ENCODE measurements around the gene MRPL40. TPM values are rescaled to one million over a fixed set of nuclear protein-coding genes. Genes with fewer than 3 reads are reported as not detected.

Gene MRPL40
- total RNA-seq, 2 donors from 2014 or later: 27.1 to 27.2 TPM

DNA sequence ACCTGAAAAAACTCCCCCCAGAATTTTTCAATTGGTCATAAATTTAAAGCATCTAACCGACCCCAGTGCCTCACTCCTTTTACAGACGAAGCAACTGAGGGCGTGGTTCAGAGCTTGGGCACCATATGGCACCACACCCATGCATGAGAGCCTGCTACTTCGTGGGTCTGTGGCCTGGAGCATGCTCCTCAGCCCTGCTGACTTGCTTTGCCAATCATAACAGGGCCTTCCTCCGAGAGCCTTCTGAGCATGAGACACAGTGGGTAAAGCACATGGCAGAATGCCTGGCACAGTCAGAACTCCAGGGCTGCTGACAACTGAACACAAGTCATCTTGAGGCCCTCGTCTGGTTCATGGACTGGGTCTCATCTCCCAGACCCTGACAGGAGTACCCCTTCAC lies 34.1 kb upstream of the MRPL40 start:
- Mint-ChIP-seq H3K27me3 (ENCODE audit: low read depth) (no peaks in the 10 kb centered on the region), H3K36me3 (ENCODE audit: insufficient read depth in 2 of 2) (peaks cover 3 to 16% of the 10 kb centered on the region in 2 donors), H3K9me3 (no peaks in the 10 kb centered on the region), H3K4me1 (ENCODE audit: low read depth) (peaks cover 5% of the 10 kb centered on the region), H3K27ac (no peak overlapping the region), H3K4me3 (no peak overlapping the region)
- DNase-seq (no peak), ATAC-seq (replicated peaks in 1 of 2) (no peak)

DNA sequence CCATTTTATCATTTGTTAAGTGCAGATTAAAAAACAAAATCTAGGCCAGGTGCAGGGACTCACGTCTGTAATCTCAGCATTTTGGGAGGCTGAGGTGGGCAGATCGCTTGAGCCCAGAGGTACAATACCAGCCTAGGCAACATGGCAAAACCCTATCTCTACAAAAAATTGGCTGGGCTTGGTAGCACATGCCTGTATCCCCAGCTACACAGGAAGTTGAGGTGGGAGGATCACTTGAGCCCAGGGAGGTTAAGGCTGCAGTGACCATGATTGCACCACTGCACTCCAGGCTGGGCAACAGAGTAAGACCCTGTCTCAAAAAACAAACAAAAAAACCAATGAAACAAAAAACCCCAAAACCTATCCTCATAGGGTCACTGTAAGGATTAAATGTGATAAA lies 33.7 kb upstream of the MRPL40 start:
- H3K36me3 Mint-ChIP-seq (ENCODE audit: insufficient read depth in 2 of 2): peaks cover 3 to 16% of the 10 kb centered on the region in 2 donors
- peaks cover 5% of the 10 kb centered on the region for H3K4me1 Mint-ChIP-seq (ENCODE audit: low read depth)
- no peak overlapping the region for H3K27ac Mint-ChIP-seq
- no peak overlapping the region for H3K4me3 Mint-ChIP-seq
- DNase-seq (no peak), ATAC-seq (replicated peaks in 1 of 2) (no peak)
- H3K9me3 Mint-ChIP-seq: no peaks in the 10 kb centered on the region
- no peaks in the 10 kb centered on the region for H3K27me3 Mint-ChIP-seq (ENCODE audit: low read depth)

DNA sequence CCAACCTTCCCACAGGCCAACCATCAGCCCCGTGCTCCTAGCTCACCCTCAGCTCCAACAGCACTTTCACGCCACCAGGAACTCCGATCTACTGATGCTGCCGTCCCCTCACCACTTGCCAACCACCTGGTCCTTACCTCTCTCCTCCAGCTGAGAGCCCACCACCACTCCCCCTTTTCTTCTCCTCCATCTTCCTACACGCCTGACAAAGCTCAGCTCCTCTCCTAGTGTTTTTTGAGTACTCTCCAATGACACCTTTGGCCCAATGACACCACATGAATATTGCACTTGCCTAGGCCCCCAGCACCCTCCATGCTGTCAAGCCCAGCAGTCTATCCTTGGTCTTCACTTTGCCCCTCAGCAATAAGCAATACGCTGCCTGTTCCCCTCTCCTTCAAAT lies 31.5 kb upstream of the MRPL40 start:
- Mint-ChIP-seq H3K27ac (no peak overlapping the region), H3K27me3 (ENCODE audit: low read depth) (no peaks in the 10 kb centered on the region), H3K36me3 (ENCODE audit: insufficient read depth in 2 of 2) (peaks cover 10 to 14% of the 10 kb centered on the region in 2 donors), H3K4me1 (ENCODE audit: low read depth) (peaks cover 5% of the 10 kb centered on the region), H3K4me3 (no peak overlapping the region), H3K9me3 (no peaks in the 10 kb centered on the region)
- ATAC-seq (replicated peaks in 1 of 2): no peak
- DNase-seq: no peak

DNA sequence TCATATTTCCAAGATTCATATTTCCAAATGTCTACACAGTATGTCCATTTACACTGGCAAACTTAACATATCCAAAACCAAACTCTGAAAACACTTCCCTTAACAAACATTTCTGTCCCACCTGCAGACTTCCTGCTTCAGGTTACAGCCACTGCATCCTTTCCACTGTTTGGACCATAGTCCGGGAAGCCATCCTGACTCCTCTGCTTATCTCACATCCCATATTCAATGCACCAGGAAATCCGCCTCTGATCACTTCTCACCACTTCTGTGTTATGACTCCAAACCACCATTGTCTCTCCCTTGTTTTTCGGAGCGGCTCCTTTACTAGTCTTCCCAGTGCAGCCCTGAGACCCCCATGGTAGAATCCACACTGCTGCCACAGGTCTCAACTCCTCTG lies 30.9 kb upstream of the MRPL40 start:
- Mint-ChIP-seq H3K36me3 (ENCODE audit: insufficient read depth in 2 of 2) (peaks cover 10 to 14% of the 10 kb centered on the region in 2 donors), H3K27me3 (ENCODE audit: low read depth) (no peaks in the 10 kb centered on the region), H3K4me3 (no peak overlapping the region), H3K27ac (no peak overlapping the region), H3K4me1 (ENCODE audit: low read depth) (peaks cover 5% of the 10 kb centered on the region), H3K9me3 (no peaks in the 10 kb centered on the region)
- ATAC-seq (replicated peaks in 1 of 2) (no peak), DNase-seq (no peak)

DNA sequence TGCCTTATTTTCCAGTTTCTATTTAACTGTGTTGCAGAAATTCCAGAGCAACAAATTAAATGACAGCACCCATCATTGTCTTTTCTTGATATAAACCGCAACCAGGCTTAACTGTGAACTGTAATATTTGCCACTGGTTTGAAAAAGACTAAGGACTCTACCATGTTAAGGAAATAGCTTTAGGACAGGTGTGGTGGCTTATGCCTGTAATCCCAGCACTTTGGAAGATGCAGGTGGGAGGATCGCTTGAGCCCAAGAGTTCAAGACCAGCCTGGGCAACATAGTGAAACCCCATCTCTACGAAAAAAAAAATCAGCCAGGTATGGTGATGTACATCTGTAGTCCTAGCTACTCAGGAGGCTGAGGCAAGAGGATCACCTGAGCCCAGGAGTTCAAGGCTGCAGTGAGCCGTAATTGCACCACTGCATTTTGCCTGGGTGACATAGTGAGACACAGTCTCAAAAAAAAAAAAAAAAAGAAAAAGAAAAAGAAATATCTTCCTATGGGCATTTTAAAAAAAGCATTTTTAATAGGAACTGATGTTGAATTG lies 29.6 kb upstream of the MRPL40 start:
- Mint-ChIP-seq H3K9me3 (no peaks in the 10 kb centered on the region), H3K27ac (no peak overlapping the region), H3K4me3 (no peak overlapping the region), H3K4me1 (ENCODE audit: low read depth) (peaks cover 5% of the 10 kb centered on the region), H3K36me3 (ENCODE audit: insufficient read depth in 2 of 2) (peaks cover 10 to 14% of the 10 kb centered on the region in 2 donors), H3K27me3 (ENCODE audit: low read depth) (no peaks in the 10 kb centered on the region)
- DNase-seq (no peak), ATAC-seq (replicated peaks in 1 of 2) (no peak)

DNA sequence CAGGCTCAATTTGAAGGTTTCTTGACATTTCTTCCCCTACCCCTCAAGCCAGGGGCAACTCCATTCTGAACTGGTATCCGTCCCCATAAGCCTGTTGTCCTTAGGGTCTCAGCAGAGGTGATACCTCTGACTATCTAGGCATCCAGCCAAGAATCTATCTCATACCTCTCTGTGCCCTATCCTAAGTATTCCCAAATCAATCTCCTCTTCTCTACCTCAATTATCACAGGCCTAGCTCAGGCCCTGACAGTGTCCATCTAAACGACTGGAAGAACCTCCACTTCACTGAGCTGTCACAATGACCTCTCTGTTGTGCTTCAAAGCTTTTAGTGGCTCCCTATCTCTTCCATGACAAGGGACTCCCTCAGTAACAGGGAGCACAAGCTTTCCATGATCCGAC lies 27.7 kb upstream of the MRPL40 start:
- H3K9me3 Mint-ChIP-seq: no peaks in the 10 kb centered on the region
- peaks cover 10 to 11% of the 10 kb centered on the region in 2 donors for H3K36me3 Mint-ChIP-seq (ENCODE audit: insufficient read depth in 2 of 2)
- H3K27ac Mint-ChIP-seq: no peak overlapping the region
- no peak overlapping the region for H3K4me3 Mint-ChIP-seq
- no peaks in the 10 kb centered on the region for H3K27me3 Mint-ChIP-seq (ENCODE audit: low read depth)
- DNase-seq (no peak), ATAC-seq (replicated peaks in 1 of 2) (no peak)
- H3K4me1 Mint-ChIP-seq (ENCODE audit: low read depth): peaks cover 5% of the 10 kb centered on the region

DNA sequence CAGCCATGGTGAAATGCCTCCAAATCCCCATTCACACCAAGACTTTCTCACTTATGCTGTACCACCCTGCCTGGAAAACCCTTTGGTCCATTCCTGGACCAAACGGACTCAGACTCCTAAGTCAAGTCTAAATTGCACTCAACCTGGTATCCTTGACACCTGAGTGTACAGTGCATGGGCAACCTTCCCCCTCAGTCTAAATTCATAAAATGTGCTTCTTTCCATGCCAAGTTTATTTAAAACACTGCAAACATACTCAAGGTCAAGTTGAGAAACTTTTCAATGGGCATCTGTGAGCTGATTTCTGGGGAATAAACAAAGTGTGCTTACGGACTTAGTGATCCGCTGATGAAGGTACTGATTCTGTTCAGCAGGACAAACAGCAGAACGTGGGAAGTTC lies 27.2 kb upstream of the MRPL40 start:
- no peaks in the 10 kb centered on the region for H3K9me3 Mint-ChIP-seq
- ATAC-seq (replicated peaks in 1 of 2) (no peak), DNase-seq (no peak)
- no peak overlapping the region for H3K27ac Mint-ChIP-seq
- H3K4me3 Mint-ChIP-seq: no peak overlapping the region
- H3K27me3 Mint-ChIP-seq (ENCODE audit: low read depth): no peaks in the 10 kb centered on the region
- H3K36me3 Mint-ChIP-seq (ENCODE audit: insufficient read depth in 2 of 2): peaks cover 10 to 11% of the 10 kb centered on the region in 2 donors
- H3K4me1 Mint-ChIP-seq (ENCODE audit: low read depth): peaks cover 5% of the 10 kb centered on the region

DNA sequence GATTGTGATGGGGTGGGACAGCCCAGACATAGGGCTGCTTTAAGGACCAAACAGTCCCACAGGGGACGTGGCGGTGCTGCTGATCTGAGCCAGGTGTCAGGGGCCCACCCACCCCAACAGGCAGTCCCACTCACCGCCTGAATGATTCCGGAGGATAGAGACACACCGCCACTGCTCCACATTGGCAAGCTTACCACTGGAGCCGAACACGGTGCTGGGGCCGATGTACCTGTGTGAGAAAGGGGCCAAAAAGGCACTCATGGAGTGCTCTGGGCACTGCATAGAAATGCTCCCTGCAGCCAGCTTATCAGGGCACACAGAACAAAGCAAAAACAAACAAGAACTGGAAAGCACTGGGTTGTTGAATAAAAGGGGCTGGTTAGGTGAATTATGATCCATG lies 26.7 kb upstream of the MRPL40 start:
- H3K36me3 Mint-ChIP-seq (ENCODE audit: insufficient read depth in 2 of 2): peaks cover 10 to 11% of the 10 kb centered on the region in 2 donors
- H3K4me1 Mint-ChIP-seq (ENCODE audit: low read depth): peaks cover 5% of the 10 kb centered on the region
- DNase-seq: no peak
- no peak overlapping the region for H3K27ac Mint-ChIP-seq
- ATAC-seq (replicated peaks in 1 of 2): no peak
- H3K27me3 Mint-ChIP-seq (ENCODE audit: low read depth): no peaks in the 10 kb centered on the region
- no peaks in the 10 kb centered on the region for H3K9me3 Mint-ChIP-seq
- no peak overlapping the region for H3K4me3 Mint-ChIP-seq

DNA sequence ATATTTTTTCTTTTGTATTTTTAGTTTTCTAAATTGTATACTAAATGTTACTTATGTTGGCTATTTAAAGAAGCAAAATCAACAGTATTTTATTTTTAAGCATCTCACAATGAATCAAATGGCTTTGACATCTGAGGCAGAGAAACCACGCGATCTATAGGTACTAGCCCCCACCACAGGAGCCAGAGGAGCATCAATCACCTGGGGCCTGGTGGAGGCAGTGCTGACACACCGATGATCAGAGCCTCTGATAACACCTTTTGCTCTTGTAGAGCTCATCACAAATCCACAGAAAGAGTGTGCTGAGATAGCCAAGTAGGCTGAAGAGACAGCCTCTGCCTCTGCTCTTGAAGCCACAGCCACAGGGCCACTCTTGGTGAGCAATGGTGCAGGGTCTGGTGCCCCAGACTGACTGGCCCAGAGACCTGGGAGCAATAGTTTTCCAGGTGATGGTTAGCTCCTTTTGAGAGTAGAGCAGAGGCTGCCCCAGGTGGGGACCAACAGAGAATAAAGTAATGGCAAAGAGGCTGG lies 26.0 kb upstream of the MRPL40 start:
- DNase-seq (no peak), ATAC-seq (replicated peaks in 1 of 2) (no peak)
- Mint-ChIP-seq H3K4me3 (no peak overlapping the region), H3K4me1 (ENCODE audit: low read depth) (peaks cover 5% of the 10 kb centered on the region), H3K36me3 (ENCODE audit: insufficient read depth in 2 of 2) (peaks cover 9 to 10% of the 10 kb centered on the region in 2 donors), H3K9me3 (no peaks in the 10 kb centered on the region), H3K27ac (no peak overlapping the region), H3K27me3 (ENCODE audit: low read depth) (no peaks in the 10 kb centered on the region)

DNA sequence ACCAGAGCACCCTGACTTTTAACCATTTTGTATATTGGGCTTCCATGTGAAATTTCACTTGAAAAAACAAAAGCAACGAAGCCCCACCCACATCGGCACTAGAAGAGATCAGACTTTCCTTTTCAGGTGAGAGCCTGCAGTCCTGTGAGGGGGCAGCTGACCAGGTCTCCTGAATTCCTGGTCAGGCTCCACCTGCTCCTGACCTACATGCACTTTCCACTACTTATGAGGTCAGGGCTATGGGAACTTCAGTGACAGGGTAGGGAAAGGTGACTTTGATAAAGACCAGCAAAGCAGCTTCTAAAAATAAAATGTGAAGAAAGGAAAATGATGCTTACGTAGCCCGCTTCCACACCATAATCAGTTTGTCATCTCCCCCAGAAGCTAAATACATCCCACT lies 25.5 kb upstream of the MRPL40 start:
- H3K27ac Mint-ChIP-seq: peak overlapping the region; percentile 80

DNA sequence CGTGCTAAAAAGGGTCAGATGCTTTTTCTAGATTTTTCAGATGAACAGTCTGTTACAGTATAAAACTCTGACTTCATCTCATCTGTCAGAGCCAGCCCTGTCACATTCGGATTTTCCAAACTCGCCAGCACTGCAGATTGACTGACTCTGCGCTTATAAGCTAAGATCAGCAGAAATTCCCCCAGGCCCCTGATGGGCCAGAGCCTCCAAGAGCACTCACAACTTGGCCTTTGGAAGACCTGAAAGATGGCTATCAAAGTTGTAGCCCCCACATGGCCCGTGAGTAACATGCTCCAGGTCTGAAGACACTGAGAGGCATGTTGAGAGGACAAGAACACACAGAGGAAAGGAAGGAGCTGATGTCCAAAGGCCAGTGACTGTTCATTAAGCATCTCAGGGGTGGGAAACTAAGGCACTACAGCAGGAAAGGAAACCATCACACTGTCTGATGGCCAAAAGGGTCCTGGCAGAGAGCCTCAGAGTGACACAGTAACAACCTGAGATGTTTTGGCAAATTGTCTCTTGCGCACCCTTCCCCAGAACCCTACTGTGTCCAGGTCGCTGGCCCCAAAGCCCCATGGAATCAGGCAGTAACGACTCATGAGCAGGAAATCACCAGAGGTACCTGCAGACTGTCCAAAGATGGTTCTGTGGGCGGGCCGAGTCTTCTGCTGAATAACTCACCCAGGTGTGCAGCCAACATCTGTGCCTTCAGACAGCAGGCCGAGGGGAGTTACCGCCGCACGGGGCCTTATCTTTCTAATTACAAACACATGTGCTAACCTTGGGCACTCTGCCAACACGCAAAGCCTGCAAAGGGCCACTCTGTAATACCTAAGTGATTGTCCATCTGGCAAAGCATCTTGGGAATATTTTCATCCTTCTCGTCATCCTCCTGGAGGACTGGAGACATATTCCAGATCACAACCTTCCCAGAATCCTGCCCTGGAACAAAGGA lies 24.4 kb upstream of the MRPL40 start:
- Mint-ChIP-seq H3K4me3 (no peak overlapping the region), H3K36me3 (ENCODE audit: insufficient read depth in 2 of 2) (peaks cover 6 to 8% of the 10 kb centered on the region in 2 donors), H3K4me1 (ENCODE audit: low read depth) (peaks cover 14% of the 10 kb centered on the region), H3K27ac (no peak overlapping the region), H3K27me3 (ENCODE audit: low read depth) (no peaks in the 10 kb centered on the region), H3K9me3 (no peaks in the 10 kb centered on the region)
- DNase-seq: no peak
- ATAC-seq (replicated peaks in 1 of 2): no peak

More for the DNA sequence above, 25.5 kb upstream of the MRPL40 start:
- DNase-seq: no peak
- no peaks in the 10 kb centered on the region for H3K9me3 Mint-ChIP-seq
- no peak overlapping the region for H3K4me3 Mint-ChIP-seq
- H3K36me3 Mint-ChIP-seq (ENCODE audit: insufficient read depth in 2 of 2): peaks cover 9 to 10% of the 10 kb centered on the region in 2 donors
- H3K27me3 Mint-ChIP-seq (ENCODE audit: low read depth): no peaks in the 10 kb centered on the region
- no peak for ATAC-seq (replicated peaks in 1 of 2)
- H3K4me1 Mint-ChIP-seq (ENCODE audit: low read depth): peaks cover 7% of the 10 kb centered on the region

DNA sequence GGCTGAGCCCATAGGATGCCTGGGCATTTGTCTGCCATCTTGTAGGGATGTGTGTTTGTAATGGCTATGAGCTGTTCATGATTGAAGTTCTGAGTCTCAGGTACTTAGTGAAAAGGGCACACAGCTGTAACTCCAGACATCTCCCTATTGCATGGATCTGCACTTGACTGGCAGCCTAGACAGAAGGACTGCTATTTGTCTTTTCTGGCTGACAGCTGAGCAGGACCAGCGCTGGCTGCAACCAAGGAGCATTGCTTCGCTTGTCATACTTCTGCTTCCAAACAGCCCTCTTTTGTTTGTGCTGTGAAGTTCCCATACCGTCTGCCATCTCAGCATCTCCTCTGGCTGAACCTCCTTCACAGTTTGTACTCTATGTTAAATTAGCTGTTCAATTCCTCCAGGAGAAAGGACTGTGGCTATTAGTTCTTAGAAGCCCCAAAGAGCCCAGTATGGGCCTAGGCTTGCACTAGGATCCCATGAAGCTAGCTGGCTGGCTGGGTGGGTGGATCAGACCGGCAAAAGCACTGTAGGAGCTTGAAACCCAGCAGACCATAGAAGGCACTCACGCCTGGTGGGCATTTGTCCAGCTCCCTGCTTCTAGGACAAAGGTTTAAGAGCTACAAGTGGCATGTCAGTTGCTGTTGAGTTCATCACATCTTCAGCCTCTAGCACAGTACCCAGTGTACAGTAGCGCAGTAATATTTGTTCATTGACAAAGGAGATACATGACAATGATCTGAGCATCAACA lies 21.2 kb upstream of the MRPL40 start:
- DNase-seq: no peak
- Mint-ChIP-seq H3K9me3 (no peaks in the 10 kb centered on the region), H3K27ac (peak overlapping the region; percentile 27), H3K4me1 (ENCODE audit: low read depth) (peaks cover 29% of the 10 kb centered on the region), H3K4me3 (no peak overlapping the region), H3K36me3 (ENCODE audit: insufficient read depth in 2 of 2) (peaks cover 1% of the 10 kb centered on the region in 2 donors), H3K27me3 (ENCODE audit: low read depth) (no peaks in the 10 kb centered on the region)
- no peak for ATAC-seq (replicated peaks in 1 of 2)

DNA sequence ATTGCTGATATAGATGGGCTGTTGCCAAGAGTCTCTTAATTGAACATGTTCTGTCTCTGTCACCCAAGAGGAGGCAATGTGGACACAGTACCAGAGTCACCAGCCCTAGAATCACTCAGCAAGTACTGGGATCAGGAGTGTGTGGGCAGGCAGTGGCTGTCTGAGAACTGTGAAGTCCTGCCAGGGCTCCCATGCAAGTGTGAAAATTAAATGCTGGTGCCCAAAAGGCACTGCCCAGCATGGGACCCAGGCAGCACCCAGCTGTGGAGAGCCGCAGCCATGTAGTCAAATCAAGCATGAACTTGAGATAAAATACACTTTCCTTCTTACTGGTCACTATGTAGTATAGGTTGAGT lies 20.7 kb upstream of the MRPL40 start:
- no peak for DNase-seq

More for the DNA sequence above, 20.7 kb upstream of the MRPL40 start:
- H3K4me3 Mint-ChIP-seq: peak overlapping the region in 1 of 2 donors; percentile 35
- peak; percentile 45 to 70 for ATAC-seq (replicated peaks in 1 of 2)
- peaks cover 1% of the 10 kb centered on the region in 2 donors for H3K36me3 Mint-ChIP-seq (ENCODE audit: insufficient read depth in 2 of 2)
- H3K27ac Mint-ChIP-seq: peak overlapping the region; percentile 21
- peaks cover 30% of the 10 kb centered on the region for H3K4me1 Mint-ChIP-seq (ENCODE audit: low read depth)
- H3K9me3 Mint-ChIP-seq: no peaks in the 10 kb centered on the region
- H3K27me3 Mint-ChIP-seq (ENCODE audit: low read depth): no peaks in the 10 kb centered on the region
